Brain microvascular endothelial cell (primary cell): ENCODE results near the gene PLXNA3.

Experiments
- DNase-seq: peaks from one replicate; pipeline ENCODE4 v3.0.0-alpha.2; 2020
- H3K27ac ChIP-seq: fragments of 250-450 bp; sonication (Bioruptor Pico); 2 replicates; pipeline ENCODE4 v1.5.1; 2020; ENCODE audit warnings: mild to moderate bottlenecking, moderate library complexity
- H3K27me3 ChIP-seq: fragments of 250-450 bp; sonication (Bioruptor Pico); replicated peaks from 2 replicates; pipeline ENCODE4 v1.5.1; 2020; ENCODE audit warnings: mild to moderate bottlenecking
- H3K36me3 ChIP-seq: fragments of 250-450 bp; sonication (Bioruptor Pico); replicated peaks from 2 replicates; pipeline ENCODE4 v1.5.1; 2020; ENCODE audit warnings: mild to moderate bottlenecking
- H3K4me3 ChIP-seq: 2 replicates; pipeline ENCODE4 v1.5.1; 2011; ENCODE audit warnings: low read depth, mild to moderate bottlenecking, control low read depth, low read length, moderate library complexity
- CTCF ChIP-seq: IDR thresholded peaks from 2 replicates; pipeline ENCODE4 v1.5.1; 2011; ENCODE audit warnings: low read depth, mild to moderate bottlenecking, moderate library complexity, low read length, control low read depth, inconsistent platforms; ENCODE audit errors: missing control alignments
- in situ Hi-C: cut with HindIII; loops from 2 replicates; pipeline ENCODE4 v1.10.0; 2017; ENCODE audit warnings: low sequenced_read_pairs, low pct_ligation_motif_present

The PLXNA3 gene

GRCh38 chrX:154478728-154479622 lies 20.9 kb downstream of the PLXNA3 start, which contains the start of gene LAGE3:
LAGE3 (minus strand) TSS chrX:154479281; CDS start chrX:154478915, 366 bp downstream.
- no peaks in the 10 kb centered on the region for H3K36me3 ChIP-seq
- DNase-seq: peak; percentile 79
- peak within 1 kb of the TSS; percentile 34 for H3K27ac ChIP-seq
- in situ Hi-C loops: no loop called here
- peak within 1 kb of the TSS; percentile 51 for H3K4me3 ChIP-seq
- no peak for TF ChIP-seq CTCF
- no peaks in the 10 kb centered on the region for H3K27me3 ChIP-seq

- H3K4me3 ChIP-seq: no peak overlapping the region
- no peak for DNase-seq
- H3K27ac ChIP-seq: no peak overlapping the region
- H3K27me3 ChIP-seq: no peaks in the 10 kb centered on the region
- in situ Hi-C loops: no loop called here
- TF ChIP-seq CTCF: no peak
- H3K36me3 ChIP-seq: no peaks in the 10 kb centered on the region
Observed at GRCh38 chrX:154481195-154481594, 23.1 kb downstream of the PLXNA3 start.

GRCh38 chrX:154481911-154482601 lies 24.0 kb downstream of the PLXNA3 start:
- in situ Hi-C loops: no loop called here
- no peaks in the 10 kb centered on the region for H3K36me3 ChIP-seq
- no peak for DNase-seq
- no peak for TF ChIP-seq CTCF
- H3K27me3 ChIP-seq: no peaks in the 10 kb centered on the region
- no peak overlapping the region for H3K27ac ChIP-seq
- no peak overlapping the region for H3K4me3 ChIP-seq

- Histone ChIP-seq H3K27ac (no peak overlapping the region), H3K27me3 (no peaks in the 10 kb centered on the region), H3K36me3 (no peaks in the 10 kb centered on the region), H3K4me3 (no peak overlapping the region)
- in situ Hi-C loops: no loop called here
- DNase-seq: no peak
- no peak for TF ChIP-seq CTCF
Observed at GRCh38 chrX:154482786-154483185, 24.7 kb downstream of the PLXNA3 start.

DNA sequence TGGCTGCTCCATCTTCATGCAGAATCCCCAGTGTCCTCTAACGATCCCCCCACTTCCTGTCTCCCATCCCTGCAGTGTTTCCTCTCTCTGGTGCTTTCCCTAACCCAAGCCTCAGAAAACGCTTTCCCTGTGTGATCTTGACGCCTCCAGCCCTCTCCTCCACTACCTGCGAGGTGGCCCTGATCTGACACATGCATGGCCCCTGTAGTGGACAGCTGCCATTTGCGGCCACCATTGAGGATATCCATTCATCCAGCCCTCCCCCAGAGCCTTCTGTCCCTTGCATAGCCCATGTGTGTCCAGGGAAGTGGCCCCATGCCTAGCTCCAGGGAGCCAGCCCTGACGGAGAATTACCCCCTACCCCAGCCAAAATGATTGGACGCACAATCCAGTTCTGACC lies 25.2 kb downstream of the PLXNA3 start:
- no peak for DNase-seq
- no peak overlapping the region for H3K4me3 ChIP-seq
- in situ Hi-C loops: no loop called here
- no peak for TF ChIP-seq CTCF
- no peak overlapping the region for H3K27ac ChIP-seq
- no peaks in the 10 kb centered on the region for H3K27me3 ChIP-seq
- H3K36me3 ChIP-seq: no peaks in the 10 kb centered on the region
